ENCODE data around the gene SNAP47.
"Not testable (repeated sequence)": the region's sequence is repeated elsewhere in the genome, so short reads cannot be mapped to it uniquely, and the experiment has no call there.

Gene SNAP47, protein sequence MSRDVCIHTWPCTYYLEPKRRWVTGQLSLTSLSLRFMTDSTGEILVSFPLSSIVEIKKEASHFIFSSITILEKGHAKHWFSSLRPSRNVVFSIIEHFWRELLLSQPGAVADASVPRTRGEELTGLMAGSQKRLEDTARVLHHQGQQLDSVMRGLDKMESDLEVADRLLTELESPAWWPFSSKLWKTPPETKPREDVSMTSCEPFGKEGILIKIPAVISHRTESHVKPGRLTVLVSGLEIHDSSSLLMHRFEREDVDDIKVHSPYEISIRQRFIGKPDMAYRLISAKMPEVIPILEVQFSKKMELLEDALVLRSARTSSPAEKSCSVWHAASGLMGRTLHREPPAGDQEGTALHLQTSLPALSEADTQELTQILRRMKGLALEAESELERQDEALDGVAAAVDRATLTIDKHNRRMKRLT

DNA sequence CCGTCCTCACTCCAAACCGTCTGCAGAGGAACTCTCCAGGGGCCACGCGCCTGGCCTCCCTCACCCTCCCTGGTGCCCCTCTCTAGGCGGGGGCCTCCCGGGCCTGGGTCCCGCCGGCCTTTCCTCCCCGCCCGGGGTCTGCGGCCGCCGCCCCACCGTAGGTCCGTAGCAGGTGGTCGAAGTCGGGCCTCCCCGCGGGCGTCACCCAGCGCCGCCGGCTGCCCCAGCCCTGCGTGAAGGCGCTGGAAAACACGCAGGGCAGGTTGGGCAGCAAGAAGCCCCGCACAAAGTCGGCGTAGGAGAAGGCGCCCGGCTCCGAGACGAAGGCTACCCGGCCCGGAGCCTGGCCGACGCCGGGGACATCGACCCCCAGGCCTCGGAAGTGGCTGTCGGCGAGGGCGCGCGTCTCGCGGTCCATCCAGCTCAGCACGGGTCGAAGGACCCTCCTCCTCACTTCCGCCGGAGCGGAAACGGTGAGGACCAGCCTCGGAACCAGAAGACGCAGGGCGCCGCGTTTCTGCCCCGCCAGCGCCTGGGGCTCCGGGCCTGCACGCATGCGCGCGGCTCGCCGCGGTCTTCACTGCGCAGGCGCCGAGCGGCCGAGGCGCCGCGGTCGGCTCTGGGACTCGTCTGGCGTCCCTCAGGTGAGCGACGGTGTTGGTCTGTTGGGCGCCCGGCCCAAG, at the start of gene SNAP47, which contains the start of gene JMJD4:
SNAP47 (plus strand) TSS at position 580 of the 683 bp plus-strand sequence. CDS start 12,302 bp downstream, outside the sequence.
JMJD4 (minus strand) TSS at position 447 of the 683 bp plus-strand sequence; CDS start at position 418, 29 bp downstream.
- in situ Hi-C loops (cut with HindIII; ENCODE audit: low sequenced_read_pairs), result no loop called here

DNA sequence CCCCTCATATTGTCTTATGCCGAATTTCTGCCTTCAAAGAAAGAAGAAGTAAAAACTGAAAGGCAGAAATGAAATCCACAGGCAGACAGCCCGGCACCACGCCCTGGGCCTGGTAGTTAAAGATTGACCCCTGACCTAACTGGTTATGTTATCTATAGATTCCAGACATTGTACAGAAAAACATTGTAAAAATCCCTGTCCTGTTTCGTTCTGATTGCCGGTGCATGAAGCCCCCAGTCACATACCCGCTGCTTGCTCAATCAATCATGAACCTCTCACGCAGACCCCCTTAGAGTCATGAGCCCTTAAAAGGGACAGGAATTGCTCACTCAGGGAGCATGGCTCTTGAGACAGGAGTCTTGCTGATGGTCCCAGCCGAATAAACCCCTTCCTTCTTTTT, 49.4 kb upstream of the SNAP47 start:
- in situ Hi-C loops (cut with HindIII; ENCODE audit: low sequenced_read_pairs), result no loop called here

DNA sequence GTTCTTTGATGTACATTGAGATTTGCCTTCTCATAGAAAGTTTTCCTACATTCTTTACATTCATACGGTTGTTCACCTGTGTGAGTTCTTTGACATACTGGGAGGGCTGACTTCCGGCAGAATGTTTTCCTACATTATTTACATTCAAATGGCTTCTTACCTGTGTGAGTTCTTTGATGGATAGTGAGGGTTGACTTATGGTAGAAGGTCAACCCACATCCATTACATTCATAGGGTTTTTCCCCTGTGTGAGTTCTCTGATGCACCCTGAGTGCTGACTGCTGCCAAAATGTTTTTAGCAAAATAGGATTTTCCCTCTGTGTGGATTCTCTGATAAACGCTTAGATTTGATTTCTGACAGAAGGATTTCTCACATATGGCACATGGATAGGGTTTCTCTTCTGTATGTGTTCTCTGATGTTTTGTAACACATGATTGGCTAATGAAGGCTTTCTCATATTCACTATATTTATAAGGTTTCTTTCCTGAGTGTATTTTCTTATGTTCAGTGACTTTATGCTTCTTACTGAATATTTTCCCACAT, 37.8 kb upstream of the SNAP47 start:
- in situ Hi-C loops (cut with HindIII; ENCODE audit: low sequenced_read_pairs), result no loop called here

- in situ Hi-C loops (cut with HindIII; ENCODE audit: low sequenced_read_pairs), result not testable (repeated sequence)
Measured at GRCh38 chr1:227701631-227702030, 33.6 kb upstream of the SNAP47 start.

GRCh38 chr1:227707846-227708245, 27.4 kb upstream of the SNAP47 start:
- in situ Hi-C loops (cut with HindIII; ENCODE audit: low sequenced_read_pairs), result no loop called here

DNA sequence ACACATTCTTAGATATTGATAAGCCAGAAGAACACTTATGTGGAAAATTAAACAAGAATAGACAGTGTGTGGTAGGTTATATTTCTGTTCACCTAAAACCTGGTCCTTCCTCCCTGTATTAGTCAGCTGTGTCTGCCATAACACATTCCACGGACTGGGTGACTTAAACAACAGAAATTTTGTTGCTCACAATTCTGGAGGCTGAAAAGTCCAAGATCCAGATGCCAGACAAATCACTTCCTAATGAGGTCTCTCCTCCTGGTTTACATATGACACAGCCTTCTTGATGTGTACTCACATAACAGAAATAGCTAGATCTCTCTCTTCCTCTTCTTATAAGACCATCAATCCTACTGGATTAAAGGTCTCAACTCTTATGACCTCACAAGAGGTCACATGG, 25.8 kb upstream of the SNAP47 start:
- in situ Hi-C loops (cut with HindIII; ENCODE audit: low sequenced_read_pairs), result no loop called here

DNA sequence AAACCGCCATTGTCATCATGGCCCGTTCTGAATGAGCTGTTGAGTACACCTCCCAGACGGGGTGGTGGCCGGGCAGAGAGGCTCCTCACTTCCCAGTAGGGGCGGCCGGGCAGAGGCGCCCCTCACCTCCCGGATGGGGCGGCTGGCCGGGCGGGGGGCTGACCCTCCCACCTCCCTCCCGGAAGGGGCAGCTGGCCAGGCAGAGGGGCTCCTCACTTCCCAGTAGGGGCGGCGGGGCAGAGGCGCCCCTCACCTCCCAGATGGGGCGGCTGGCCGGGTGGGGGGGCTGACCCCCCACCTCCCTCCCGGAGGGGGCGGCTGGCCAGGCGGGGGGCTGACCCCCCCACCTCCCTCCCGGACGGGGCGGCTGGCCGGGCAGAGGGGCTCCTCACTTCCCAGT, 24.8 kb upstream of the SNAP47 start:
- in situ Hi-C loops (cut with HindIII; ENCODE audit: low sequenced_read_pairs), result not testable (repeated sequence)

DNA sequence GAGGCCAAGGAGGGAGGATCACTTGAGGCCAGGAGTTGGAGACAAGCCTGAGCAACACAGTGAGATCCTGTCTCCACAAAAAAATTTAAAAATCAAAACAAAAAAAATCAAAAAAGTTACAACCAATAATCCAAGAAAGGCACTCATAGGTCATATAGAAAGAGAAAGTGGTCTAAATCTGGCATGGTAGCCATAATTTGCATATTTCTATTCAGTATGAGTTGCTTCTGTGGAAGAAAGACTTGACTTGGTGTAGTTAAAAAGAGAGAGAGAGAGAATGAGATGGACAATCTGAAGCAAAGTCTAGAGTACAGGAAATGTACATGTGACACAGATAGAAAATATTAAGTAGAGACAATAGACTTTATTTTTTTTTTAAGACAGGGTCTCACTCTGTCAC, 22.6 kb upstream of the SNAP47 start:
- in situ Hi-C loops (cut with HindIII; ENCODE audit: low sequenced_read_pairs), result no loop called here

- in situ Hi-C loops (cut with HindIII; ENCODE audit: low sequenced_read_pairs), result no loop called here
Measured at GRCh38 chr1:227718932-227719331, 16.3 kb upstream of the SNAP47 start.

DNA sequence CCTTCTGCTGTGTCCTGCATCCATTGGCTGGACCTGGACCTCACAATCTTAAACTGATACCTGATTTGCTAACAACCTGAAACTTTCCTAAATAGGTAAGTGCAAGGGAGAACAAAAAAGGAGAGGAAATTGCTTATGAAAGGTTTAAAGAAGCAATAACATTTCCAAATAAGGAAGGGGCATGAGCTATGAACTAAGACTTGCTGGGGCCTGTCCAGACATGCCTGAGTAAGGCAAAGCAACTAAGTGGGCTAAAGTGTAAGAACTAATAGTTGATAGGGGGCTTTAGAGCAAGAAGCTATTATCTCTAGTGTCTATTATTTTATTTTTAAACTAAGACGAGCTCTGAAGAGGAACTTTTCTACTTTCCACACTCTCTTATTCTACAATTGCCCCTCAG, 11.8 kb upstream of the SNAP47 start:
- in situ Hi-C loops (cut with HindIII; ENCODE audit: low sequenced_read_pairs), result no loop called here

GRCh38 chr1:227725046-227725445, 10.2 kb upstream of the SNAP47 start:
- in situ Hi-C loops (cut with HindIII; ENCODE audit: low sequenced_read_pairs), result no loop called here

- in situ Hi-C loops (cut with HindIII; ENCODE audit: low sequenced_read_pairs), result no loop called here
Measured at GRCh38 chr1:227726318-227726717, 8.9 kb upstream of the SNAP47 start.

DNA sequence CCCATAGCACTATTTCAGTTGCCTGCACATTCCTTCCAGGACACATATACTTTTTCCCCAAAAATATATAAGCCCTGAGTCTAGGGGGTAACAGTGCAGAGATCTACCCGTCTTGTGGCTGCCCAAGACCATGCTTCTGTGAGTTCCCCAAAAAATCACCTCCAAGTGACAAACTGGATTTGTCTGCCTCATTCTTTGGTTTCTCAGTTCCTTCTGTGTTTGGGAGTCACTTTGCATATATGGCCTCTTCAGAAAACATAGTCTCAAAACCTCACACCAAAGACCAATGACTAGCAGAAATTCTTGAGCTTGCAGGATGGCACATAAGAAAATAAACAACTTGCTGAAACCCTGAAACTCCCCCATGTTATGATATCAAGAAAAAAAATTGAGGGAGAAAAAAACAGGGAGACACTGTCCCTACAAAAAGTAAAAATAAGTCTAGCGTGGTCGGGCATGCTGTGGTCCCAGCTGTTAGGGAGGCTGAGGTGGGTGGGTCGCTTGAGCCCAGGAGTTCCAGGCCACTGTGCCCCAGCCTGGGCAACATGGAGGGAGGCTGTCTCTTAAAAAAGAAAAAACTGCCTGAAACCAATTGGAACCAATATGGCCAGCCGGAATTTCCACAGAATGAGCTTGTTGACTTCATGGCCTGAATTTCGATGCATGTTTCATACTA, 8.2 kb upstream of the SNAP47 start:
- in situ Hi-C loops (cut with HindIII; ENCODE audit: low sequenced_read_pairs), result no loop called here

- in situ Hi-C loops (cut with HindIII; ENCODE audit: low sequenced_read_pairs), result no loop called here
Measured at GRCh38 chr1:227728059-227728891, 7.0 kb upstream of the SNAP47 start.

GRCh38 chr1:227728892-227729143, 6.4 kb upstream of the SNAP47 start:
- in situ Hi-C loops (cut with HindIII; ENCODE audit: low sequenced_read_pairs), result no loop called here

DNA sequence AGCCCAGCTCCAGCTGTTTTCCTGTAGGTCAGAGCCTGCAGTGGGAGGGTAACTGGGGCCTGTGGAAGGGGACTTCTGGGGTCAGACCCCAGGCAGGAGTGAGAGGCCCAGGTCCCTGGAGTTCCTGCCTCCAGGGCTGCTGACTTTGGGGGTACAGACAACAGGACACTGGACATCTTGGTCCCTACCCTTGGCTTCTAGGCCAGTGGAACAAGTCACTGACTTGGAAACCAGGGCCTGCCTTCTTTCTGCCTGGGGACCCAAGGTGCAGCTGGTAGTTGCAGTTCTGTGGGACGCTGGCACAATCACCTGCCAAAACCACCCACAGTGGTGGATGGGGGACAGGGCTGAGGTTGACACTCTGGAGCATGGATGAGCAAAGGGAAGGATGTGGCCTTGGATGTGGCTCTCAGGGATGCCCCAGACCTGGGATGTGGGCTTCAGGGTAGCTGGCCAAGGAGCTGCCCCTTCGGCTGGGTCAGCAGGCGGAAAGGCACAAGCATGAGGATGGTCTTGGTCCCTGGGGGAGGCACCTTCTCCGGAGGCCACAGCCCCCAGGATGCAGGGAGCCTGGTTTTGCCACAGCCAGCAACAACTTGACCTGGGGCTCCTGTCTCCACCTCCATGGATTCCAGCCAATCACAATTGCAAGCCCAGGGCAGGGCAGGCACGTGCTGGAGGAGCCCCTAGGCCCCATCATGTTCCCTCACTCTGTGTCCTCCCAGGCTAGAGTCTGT, 5.9 kb upstream of the SNAP47 start:
- in situ Hi-C loops (cut with HindIII; ENCODE audit: low sequenced_read_pairs), result no loop called here

DNA sequence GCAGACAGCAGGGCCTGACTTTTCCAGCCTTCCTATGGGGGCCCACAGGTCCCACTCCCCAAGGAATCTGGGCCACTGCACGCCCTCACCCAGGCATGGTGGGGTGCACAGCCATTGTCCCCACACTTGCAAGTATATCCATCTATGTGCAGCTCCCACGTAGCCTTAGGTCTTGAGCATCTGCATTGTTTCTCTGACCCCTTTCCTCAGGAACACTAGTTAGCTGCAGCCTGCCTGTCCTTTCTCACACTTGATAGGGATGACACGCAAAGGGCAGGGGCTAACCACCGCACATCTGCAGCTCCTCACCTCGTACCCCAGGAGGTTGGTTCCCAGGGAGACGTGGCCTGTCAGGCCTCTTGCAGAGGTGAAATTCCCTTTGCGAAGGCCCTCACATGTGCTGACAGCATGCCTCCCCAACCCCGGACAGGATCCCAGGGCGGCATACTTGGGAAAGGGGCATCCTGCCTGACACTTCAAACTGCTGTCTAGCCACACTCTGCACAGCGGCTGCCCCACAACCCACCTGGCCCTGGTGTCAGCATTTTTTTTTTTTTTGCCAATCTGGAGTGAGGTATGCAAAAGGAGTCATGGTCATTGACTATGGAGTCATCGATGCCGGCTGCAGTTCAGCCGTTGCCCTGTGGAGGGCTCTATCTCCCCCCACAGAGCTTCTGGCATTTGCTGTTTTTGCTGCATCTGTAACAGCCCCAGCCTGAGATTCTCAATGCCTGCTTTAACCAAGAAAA, 5.2 kb upstream of the SNAP47 start:
- in situ Hi-C loops (cut with HindIII; ENCODE audit: low sequenced_read_pairs), result no loop called here

DNA sequence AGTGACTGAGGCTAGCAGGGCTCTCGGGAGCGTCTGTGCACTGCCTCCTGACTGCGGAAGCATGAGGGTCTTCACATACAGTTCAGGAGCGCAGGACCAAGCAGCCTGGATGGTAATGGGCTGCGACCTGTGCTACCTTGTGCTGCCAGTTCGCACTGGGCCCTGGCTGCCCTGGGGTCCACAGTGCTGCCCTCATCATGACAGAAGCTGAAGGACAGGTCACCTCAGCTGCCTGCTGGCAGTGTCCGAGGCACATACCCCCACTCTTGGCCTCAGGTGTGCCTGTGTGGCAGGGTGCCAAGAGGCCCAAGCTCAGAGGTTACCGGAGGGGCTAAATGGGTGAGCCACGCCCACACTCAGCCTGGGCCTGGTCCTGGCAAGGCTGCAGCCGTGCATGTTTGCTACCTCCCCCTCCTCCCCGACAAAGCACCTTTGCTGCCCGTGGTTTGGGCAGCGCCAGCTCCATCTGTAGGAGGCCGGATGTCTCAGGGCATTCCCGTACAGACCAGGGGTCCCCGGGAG, 4.5 kb upstream of the SNAP47 start:
- in situ Hi-C loops (cut with HindIII; ENCODE audit: low sequenced_read_pairs), result no loop called here

DNA sequence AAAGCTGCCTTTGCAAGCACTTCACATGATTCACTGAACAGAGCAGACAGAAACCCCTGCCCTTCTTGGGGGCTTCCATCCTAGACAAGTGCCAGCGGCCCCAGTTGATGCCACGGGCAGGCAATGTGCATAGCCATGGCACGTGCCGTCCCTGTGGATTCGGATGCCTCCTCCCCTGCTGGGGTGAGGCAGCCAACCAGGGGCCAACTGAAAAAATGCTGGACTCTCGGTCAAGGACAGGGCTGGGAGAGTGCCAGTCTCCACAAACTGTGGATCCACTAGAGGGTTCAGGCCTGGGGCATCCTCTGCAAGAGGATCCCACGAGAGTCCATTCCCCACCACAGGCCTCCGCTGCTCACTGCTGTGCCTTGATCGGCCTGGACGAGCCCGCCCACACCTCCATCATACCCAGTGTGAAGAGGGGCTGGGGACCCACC, 4.0 kb upstream of the SNAP47 start:
- in situ Hi-C loops (cut with HindIII; ENCODE audit: low sequenced_read_pairs), result no loop called here

Data from DLD1 (cell line).